ENCODE measurements around the gene ARHGEF7. TPM values are rescaled to one million over a fixed set of nuclear protein-coding genes. Genes with fewer than 3 reads are reported as not detected.

ARHGEF7 gene
- total RNA-seq, 1 experiment from 2014 or later: 46.2 TPM

DNA sequence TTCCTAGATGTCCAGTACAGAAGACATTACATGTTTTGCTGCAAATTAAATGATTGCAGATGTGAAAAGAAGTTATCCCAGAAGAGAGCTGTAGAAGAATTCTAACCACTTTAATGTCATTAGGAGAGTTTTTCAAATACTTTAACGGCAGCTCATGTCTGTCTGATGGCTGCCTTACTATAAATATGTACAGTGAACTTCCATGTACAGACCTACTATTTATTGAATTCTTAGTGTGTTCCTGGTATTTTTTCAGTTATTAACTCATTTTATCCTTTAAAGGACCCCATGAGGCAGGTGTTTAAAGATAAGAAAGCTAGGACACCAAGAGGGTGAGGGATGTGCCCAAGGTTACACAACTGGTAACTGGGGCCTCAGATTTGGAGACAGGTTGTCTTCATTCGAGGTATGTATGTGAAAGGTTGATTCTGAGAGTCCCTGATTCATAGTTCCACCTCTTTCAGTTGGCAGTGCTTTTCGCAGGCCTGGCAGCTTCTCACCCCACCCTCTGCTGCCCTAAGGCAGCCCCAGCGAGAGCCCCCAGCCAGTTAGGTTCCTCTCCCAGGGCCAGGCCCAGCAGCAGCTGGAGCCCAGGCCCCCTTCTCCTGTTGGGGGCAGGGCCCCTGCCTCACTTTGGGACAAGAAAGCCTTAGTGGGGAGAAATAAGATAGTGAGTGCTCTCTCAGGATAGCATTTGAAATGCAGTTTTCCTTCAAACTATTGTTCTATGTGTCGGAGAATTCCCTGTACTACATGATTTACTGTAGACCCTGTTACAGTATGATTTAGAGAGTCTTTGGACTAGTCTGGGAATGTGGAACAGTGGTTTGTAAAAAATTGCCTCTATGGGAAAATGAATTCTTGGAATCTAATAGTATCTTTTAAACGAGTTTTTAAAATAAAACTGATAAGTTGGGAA, 137.6 kb downstream of the ARHGEF7 start:
- no peak overlapping the region for H3K9ac ChIP-seq (ENCODE audit: low read length)
- DNase-seq (ENCODE audit: low read depth, low spot score) (no peak), ATAC-seq (no peak)
- H3K9me3 ChIP-seq (ENCODE audit: control insufficient read depth in 1 of 2, insufficient read depth in 1 of 2, low read depth in 1 of 2, low read length in 2 of 2): no peaks in the 10 kb centered on the region
- ChIA-PET RAD21 (ENCODE audit: low non-redundant PET in 1 of 2, low total read pairs in 2 of 2, uncharacterized antibody in 2 of 2, unreplicated experiment in 2 of 2) (no interaction called here), CTCF (no interaction called here), POLR2A (no interaction called here)
- H3K9me2 ChIP-seq (ENCODE audit: insufficient read depth): no peaks in the 10 kb centered on the region
- H3K79me2 ChIP-seq (ENCODE audit: insufficient read depth, low read length): peaks cover 28% of the 10 kb centered on the region; the same call in 1 of the 2 replicates
- no peak overlapping the region for H2AFZ ChIP-seq (ENCODE audit: low read depth, low read length, poor library complexity, severe bottlenecking)
- intact Hi-C loops (cut with micrococcal nuclease): loop anchor here (10.0 kb wide), 1 partner anchor 62 kb away; no protein-coding TSS in a partner anchor
- no peaks in the 10 kb centered on the region for H3K27me3 ChIP-seq (ENCODE audit: insufficient read depth, low read length)
- H4K20me1 ChIP-seq (ENCODE audit: insufficient read depth): no peaks in the 10 kb centered on the region
- no peak overlapping the region for H3K4me2 ChIP-seq (ENCODE audit: low read length)
- H3K36me3 ChIP-seq (ENCODE audit: control insufficient read depth in 1 of 2, insufficient read depth in 2 of 2, low read length in 2 of 2): peaks cover 0 to 7% of the 10 kb centered on the region in 2 experiments; a peak in 1 of 4 replicates
- no peak overlapping the region for H3K4me3 ChIP-seq (replicated peaks in 1 of 2; ENCODE audit: low read depth in 1 of 2, low read length in 2 of 2)
- no peaks in the 10 kb centered on the region for H3K4me1 ChIP-seq (ENCODE audit: control insufficient read depth in 1 of 2, insufficient read depth in 2 of 2, low read length in 2 of 2)
- TF ChIP-seq, protein P1, sequence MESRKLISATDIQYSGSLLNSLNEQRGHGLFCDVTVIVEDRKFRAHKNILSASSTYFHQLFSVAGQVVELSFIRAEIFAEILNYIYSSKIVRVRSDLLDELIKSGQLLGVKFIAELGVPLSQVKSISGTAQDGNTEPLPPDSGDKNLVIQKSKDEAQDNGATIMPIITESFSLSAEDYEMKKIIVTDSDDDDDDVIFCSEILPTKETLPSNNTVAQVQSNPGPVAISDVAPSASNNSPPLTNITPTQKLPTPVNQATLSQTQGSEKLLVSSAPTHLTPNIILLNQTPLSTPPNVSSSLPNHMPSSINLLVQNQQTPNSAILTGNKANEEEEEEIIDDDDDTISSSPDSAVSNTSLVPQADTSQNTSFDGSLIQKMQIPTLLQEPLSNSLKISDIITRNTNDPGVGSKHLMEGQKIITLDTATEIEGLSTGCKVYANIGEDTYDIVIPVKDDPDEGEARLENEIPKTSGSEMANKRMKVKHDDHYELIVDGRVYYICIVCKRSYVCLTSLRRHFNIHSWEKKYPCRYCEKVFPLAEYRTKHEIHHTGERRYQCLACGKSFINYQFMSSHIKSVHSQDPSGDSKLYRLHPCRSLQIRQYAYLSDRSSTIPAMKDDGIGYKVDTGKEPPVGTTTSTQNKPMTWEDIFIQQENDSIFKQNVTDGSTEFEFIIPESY (IDR thresholded peaks at IDR 0.05; ENCODE audit: extremely low read depth, insufficient replicate concordance, low read length): no peak
- no peak for TF ChIP-seq EGR1 (IDR thresholded peaks at IDR 0.05; ENCODE audit: low read depth)
- TF ChIP-seq, protein P2, sequence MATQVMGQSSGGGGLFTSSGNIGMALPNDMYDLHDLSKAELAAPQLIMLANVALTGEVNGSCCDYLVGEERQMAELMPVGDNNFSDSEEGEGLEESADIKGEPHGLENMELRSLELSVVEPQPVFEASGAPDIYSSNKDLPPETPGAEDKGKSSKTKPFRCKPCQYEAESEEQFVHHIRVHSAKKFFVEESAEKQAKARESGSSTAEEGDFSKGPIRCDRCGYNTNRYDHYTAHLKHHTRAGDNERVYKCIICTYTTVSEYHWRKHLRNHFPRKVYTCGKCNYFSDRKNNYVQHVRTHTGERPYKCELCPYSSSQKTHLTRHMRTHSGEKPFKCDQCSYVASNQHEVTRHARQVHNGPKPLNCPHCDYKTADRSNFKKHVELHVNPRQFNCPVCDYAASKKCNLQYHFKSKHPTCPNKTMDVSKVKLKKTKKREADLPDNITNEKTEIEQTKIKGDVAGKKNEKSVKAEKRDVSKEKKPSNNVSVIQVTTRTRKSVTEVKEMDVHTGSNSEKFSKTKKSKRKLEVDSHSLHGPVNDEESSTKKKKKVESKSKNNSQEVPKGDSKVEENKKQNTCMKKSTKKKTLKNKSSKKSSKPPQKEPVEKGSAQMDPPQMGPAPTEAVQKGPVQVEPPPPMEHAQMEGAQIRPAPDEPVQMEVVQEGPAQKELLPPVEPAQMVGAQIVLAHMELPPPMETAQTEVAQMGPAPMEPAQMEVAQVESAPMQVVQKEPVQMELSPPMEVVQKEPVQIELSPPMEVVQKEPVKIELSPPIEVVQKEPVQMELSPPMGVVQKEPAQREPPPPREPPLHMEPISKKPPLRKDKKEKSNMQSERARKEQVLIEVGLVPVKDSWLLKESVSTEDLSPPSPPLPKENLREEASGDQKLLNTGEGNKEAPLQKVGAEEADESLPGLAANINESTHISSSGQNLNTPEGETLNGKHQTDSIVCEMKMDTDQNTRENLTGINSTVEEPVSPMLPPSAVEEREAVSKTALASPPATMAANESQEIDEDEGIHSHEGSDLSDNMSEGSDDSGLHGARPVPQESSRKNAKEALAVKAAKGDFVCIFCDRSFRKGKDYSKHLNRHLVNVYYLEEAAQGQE (IDR thresholded peaks at IDR 0.05; ENCODE audit: low read depth): no peak
- no TSS peak for BruUV-seq (replicated peaks)
- no peak overlapping the region for H3K27ac ChIP-seq (ENCODE audit: low read depth, low read length)
